HG03565 (cell line): ENCODE results near the gene A2M.
"Not testable (repeated sequence)": the region's sequence is repeated elsewhere in the genome, so short reads cannot be mapped to it uniquely, and the experiment has no call there.

ENCODE experiments used
- ATAC-seq: cut with Tn5 transposase; IDR thresholded peaks from one replicate; pipeline ENCODE4 v1.9.1; 2021; ENCODE audit warnings: mild to moderate bottlenecking, moderate library complexity; ENCODE audit not compliant: unreplicated experiment

The A2M gene

DNA sequence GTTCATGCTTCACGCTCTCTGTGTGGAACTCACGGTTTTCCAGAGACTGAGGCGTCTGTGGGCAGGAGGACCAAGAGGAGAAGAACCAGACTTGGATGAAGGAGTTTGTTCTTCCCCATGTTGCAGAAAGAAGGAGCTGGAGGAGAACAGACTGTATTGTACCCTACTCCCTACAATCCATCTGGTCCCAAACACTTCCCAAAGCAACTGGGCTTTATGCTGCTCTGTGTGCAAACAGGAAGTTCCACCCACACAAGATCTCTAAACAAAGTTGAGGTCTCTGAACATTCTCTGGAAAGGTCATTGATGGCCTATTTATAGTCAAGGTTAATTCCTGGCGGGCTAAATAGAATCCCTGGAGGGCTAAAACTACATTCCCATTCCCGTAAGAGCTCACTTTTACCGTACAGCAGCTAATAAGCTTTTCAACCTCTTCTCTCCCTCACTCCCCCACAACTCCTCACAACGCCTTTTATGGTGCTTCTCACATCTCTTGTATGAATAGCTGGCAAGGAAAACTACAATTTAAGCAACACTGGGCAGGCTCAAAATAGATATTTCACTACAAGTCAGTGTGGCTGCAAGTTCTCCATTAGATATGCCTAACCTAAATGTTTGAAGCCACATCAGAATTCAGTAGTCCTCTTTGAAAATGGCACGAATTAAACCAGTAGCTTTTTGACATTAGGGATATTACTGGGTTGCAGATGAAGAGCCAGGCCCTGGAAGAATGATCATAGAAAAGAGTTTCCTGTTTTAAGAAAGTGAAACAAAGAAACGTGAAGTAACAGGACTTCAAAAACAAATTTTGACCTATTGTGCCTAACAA lies at the start of gene A2M:
TSS of gene A2M (minus strand) at position 189 of the 829 bp plus-strand sequence. CDS start at position 119, 70 bp downstream.
- no peak for ATAC-seq

DNA sequence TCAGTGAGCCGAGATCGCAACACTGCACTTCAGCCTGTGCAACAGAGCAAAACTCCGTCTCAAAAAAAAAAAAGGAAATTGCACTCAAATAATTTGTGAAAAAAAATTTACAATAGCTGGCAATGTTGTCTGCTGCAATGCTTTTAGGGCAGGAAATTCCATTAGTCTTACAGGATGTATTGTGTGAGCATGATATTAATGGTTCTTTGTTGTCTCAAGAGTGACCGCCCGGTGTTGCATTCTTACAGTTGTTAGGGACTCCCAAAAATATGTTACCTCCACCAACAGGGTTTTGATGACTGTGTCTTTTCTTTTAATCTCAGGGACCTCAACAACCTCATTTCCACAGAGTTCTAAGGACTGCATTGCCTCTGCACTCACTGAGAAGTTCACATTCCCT lies 47.7 kb upstream of the A2M start:
- ATAC-seq, result no peak

DNA sequence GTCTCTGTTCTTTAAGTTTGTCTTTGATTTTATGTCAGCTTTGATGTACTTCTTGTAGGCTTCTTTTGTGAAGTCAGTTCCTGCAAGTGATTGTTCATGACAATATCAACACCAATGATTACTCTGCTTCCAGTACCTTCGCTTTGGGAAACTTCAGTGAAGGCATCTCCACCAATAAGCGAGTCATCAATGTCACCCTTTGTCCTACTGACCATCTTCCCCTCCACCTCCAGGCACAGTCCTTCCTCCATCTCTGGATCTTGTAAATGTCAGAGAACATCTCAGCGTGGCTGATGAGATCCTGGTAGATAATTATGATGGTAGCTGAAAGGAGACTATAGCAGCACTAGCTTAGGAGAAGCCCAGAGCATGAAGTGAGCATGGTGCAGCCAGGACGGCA lies 40.4 kb upstream of the A2M start:
- no peak for ATAC-seq

DNA sequence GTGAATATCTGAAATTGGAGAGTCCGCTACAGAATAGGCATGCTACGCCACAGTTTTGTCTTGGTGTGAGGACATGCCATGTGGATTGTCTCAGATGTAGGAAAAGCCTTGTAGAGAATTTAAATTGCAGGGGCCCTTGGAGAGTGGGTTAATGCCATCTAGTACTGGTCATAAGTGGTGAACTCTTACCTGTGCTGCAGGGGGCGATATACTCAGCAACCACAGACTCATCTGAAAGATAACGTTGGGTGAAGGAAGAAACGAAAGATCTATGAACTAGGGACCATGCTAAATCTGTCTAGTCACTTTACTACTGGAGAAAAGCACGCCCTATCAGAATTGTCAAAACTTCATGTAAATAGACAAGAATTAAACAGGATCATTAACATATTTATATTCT lies 33.7 kb upstream of the A2M start:
- ATAC-seq, result no peak

DNA sequence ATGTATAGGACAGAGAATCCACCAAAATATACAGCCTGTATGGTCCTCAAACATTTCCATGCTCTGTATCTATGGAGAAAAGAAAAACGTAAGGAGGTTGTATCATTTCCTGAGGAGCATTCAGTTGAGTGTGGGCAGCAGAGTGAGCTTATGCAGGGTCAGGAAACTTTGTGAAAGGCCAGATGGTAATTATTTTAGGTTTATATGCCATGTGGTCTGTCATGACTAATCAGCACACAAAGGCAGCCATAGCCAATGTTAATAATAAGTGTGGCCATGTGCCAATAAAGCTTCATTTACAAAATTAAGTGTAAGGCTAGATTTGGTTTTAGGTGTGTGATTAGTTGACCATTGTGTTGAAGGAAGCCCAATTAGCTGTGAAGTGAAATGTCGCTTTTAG lies 33.2 kb upstream of the A2M start:
- ATAC-seq, result no peak

DNA sequence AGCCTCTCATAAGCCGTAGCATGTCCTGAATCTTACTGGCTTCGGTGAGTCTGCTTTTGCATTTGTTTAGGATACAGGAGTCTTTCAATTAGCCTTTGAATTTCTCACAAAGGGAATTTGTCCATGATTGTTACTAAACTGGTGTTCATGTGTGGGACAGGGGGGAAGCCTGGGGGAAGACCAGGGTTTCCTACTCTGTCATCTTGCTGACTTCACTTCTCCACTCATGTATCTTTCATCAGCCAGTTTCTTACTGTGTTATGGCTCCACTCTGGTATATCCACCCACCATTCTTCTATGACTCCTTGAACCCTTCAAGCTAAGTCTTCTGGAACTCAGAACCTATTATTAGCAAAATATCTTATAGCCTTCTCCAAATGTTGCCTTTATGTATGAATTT lies 31.7 kb upstream of the A2M start:
- ATAC-seq, result no peak

DNA sequence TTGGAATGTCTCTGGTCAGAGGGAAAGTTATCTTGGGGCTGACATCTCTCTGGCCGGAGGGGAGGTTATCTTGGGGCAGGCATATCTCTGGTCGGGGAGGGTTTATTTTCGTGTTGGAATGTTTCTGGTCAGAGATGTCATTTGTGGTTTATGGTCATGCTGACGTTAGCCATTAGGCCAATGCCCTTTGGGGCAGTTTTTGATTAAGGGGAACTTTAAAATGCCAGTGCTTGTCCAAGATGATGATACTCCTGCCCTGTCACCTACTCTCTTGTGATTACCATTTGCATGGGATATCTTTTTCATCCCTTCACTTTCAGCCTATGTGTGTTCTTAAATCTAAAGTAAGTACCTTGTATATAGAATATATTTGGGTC lies 29.0 kb upstream of the A2M start:
- ATAC-seq, result no peak

DNA sequence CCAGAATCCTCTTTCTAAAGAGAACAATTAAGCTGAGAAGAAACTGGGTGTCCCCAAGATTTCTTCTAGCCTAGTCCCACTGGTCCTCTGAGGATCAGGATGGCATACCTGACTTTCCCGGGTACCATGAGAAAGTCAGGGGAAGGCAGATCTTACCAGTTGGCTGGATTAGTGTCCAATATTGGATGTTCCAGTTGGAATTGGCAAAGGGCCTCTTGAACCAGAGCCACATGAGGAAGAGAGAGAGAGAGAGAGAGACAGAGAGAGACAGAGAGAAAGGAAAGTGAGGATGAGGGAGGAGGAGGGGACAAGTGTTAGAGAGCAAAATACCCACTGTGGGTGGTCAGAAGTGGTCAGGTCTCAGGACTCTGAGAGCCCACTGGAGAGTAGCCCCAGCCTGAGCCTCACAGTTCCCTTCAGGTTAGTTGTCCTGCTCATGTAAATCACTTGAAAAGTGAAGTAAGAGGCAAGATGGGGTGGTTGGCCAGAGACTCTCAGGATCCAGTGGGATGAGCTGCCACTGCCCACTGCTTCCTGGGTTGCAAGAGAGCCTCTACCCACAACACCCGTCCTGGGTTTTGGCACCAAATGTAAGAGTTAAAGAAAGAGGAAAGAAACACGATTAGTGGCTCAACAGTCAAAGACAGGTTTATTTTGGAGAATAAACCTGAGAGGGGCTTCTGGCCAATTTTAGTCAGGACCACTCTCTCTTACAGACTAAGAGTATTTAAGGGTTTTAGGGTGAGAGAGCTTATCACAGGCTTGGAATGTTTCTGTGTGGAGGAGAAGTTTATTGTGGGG lies 28.4 kb upstream of the A2M start:
- ATAC-seq, result no peak

DNA sequence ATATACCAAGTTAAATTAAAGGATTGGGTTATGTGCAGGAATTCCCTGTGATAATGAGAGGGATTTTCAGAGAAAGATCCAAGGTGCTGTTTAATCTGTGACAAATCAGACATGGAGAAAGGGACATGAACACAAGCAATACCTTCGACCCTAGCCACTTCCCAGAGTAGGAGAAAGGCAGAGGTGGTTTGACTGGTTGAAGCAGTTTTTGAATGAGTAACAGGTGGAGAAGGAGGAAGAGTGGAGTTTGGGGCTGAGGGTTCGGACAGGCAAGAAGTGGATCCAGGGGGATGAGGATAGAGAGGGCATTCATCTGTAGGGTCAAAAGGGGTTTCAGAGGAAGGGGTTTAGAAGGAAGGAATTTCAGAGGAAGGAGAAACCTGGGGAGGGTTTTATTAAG lies 27.4 kb upstream of the A2M start:
- ATAC-seq, result no peak

DNA sequence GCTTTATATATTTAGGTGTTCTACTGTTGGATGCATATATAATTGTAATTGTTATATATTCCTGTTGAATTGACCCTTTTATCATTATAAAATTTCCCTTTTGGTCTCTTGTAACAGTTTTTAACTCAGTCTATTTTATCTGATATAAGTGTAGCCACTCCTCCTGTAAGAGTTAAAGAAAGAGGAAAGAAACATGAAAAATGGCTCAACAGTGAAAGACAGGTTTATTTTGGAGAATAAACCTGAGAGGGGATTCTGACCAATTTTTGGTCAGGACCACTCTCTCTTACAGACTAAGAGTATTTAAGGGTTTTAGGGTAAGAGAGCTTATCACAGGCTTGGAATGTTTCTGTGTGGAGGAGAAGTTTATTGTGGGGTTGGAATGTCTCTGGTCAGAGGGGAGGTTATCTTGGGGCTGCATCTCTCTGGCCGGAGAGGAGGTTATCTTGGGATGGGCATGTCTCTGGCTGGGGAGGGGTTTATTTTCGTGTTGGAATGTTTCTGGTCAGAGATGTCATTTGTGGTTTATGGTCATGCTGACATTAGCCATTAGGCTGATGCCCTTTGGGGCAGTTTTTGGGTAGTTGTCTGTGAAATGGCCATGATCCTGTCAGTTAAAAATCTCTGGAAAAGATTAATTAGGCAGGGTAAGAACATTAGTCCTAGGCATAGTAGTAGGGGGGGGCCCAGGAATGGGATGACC lies 24.0 kb upstream of the A2M start:
- ATAC-seq, result not testable (repeated sequence)

DNA sequence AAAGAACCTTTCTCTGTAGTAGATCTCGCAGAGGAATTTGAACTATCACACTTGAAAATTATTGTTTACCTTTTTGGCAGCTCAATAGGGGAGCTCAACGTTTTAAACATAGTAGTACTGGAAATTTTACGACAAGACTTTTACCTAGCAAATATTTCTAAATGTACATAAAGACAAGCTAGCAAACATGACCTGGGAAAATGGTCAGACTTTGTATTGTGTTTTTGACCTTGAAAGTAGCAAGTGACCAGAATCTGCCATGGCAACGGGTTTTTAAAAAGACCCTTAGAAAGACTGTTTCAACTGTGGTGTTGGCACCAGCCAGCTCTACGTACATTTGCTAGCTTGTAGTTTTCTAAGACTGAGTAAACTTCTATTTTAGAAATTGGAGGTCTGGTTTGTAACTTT lies 20.2 kb upstream of the A2M start:
- no peak for ATAC-seq

DNA sequence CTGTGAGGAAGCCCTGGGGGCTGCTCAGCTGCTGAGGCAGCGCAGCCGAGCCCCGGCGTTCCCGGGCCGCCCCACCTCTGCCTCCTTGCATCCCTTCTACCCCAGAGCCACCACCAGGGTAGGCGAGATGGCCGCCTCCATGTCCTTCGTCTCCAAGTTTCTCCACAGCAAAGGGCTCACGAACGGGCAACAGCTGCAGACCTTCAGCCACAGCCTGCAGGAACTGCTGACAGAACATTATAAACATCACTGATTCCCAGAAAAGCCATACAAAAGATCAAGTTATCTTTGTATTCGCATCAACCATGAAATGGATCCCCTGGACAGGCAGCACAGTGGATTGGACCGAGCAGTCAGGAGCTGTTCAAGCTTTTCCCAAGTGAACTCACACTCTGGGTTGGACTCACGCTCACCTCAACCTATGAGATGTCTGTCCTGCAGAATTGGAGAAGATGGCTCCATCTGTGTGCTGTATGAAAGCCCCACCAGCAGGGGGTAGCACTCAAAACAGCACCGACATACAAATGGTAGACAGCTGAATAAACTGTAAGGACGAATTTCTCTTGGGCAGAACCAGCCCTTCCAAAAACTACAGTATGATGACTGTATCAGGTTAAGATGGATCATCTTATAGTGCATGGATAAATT lies 19.4 kb upstream of the A2M start:
- no peak for ATAC-seq

DNA sequence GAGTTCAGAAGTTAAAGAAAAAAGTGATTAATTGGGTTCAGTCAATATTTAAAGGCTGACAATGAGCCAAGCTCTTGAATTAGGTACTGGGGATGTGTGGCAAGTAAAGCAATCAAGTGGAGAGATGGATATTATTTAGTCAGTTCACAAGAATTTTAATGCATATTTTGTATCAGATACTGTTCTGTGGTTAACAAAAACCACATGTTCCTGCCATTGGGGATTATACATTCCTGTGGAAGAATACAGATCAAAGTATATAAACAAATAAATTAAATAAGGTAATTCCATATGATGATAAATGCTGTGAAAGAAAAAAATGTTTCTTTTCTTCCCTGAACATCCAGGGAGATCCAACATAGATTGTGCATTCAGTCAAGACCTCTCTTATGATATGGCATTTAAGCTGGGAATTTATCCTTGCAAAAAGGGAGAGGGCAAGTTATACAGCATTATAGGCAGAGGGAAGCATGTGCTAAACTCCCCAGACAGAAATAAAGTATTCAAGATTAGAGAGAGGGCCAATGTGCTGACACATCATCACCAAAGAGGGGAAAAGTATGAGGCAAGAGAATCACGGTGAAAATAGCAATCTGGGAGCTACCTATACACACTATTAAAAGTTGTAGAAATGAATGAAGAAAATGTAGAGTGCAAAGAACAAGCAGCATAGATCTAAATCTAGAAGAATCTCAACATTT lies 17.6 kb upstream of the A2M start:
- no peak for ATAC-seq

DNA sequence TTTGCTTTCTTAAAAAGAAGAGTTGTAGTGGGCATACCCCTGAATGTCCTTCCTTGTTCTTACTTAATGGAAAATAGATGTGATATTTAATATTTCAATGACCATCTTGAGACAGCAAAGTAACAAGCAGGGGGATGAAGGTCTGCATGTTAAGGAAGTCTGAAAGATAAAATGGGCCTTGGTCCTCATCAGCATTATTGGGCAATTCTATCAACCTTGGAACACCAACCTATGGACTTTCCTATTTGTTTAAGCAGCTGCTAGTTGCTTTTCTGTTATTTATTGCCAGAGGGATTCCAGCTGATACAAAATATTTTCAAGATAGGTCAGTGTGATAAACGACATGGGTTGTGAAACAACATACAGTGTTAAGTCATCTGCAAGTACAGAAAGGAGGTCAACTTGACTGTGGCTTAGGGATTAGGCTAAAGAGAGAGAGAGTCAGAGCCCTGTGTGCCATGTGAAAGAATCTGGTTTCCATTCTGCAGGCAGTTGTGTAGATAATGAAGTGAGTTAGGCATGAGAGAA lies 16.4 kb upstream of the A2M start:
- ATAC-seq, result no peak

DNA sequence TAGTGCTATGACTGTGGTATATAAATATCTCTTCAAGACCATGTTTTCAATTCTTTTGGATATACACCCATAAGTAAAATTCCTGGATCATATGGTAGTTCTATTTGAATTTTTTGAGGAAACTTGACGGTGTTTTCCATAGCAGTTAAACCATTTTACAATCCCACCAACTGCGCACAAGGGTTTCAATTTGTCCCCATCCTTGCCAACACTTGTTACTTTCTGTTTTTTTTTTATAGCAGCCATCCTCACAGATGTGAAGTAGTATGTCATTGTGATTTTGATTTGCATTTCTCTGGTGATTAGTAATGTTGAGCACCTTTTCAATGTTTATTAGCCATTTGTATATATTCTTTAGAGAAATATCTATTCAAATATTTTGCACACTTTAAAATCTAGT lies 14.5 kb upstream of the A2M start:
- ATAC-seq, result no peak

DNA sequence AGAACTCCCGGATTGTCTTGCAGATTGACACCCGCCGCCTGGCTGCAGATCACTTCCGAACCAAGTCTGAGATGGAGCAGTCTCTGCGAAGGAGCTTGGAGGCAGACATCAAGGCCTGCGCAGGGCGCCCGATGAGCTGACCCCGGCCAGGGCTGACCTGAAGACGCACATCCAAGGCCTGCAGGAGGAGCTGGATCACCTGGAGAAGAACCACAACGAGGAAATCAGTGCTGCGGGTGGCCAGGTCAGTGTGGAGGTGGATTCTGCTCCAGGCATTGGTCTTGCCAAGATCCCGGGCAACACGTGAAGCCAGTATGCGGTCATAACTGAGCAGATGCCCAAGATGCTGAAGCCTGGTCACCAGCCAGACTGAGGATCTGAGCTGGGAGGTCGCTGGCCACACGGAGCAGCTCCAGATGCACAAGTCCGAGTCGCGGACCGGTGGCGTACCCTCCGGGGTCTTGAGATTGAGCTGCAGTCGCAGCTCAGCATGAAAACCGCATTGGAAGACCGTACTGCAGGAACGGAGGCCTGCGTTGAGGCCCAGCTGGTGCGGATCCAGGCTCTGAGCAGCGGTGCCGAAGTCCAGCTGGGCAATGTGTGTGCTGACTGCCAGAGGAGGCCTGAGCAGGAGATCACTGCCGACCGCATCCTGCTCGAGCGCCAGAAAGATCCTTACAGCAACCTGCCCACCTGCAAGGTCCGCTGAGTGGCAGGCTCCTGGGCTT lies 12.4 kb upstream of the A2M start:
- ATAC-seq, result no peak

DNA sequence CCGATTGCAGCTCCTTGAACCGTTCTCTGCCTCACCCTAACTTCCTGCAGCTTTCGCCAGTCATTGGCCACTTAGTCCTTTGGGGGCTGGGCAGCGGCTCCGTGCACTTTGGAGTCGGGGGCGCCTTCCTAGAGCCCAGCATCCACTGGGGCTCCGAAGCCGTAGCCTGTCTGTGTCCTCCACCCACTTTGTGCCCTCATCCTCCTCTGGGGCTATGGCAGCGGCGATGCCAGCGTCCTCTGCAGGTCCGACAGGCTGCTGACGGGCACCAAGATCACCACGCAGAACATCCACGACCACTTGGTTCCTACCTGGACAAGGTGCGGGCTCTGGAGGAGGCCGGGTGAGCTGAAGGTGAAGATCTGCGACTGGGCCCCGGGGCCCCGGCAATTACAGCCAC lies 11.8 kb upstream of the A2M start:
- no peak for ATAC-seq

DNA sequence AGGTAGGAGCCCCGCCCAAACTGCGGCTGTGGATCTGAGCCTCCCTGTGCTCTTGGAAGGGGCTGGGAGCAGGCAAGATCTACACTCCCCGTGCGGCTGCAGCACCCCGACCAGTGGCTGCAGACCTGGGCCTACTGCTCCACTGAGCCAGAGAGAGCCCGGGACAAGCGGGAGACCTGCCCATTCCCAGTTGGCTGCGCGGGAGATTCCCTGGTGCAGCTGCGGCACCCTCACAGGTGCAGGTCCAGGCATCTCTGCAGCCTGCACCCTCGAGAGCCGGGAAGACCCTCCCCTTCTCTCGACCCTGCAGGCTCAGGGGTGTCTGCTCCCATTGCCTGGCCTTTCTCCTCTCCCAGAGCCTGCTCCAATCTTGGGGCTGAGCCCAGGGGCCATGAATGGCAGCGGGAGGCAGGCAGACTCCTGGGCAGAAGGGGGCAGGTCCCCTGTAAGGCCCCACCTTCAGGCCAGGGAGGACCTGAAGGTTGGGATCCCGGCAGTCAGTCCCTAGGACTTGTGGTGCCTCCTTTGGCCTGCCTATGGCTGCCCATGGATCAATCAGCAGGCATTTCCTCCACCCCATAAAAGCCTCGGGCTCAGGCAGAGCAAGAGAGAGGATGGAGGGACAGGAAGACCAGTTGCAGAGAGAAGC lies 8.8 kb upstream of the A2M start:
- no peak for ATAC-seq

DNA sequence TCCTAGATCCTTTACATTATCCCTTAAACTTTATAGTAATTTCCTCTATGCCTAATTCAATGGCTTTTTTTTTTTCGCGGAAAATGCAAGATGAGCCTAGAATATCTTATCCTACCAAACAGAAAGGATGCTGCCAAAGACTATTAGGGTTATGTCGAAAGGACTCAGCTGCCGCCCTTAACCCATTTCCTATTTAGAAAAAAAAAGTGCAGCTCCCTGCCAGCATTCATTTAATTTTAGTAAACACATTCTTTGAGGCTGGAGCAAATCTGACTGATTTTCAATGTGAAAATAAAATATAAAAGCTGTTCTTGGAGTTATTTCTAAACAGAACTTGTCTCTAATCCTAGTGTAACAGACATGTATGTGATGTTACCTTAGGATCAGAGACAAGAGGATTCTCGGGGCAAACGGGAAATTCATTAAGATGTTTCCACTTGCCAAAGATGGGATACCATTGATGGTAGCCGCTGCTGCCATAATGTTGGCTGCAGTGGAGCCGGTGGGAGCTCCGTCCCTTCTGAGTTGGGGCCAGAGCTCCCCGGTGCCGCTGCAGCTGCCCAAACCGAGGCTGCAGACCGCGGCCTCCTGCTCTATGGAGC lies 8.2 kb upstream of the A2M start:
- no peak for ATAC-seq
